ENCODE measurements around the gene AOC3.

DNA sequence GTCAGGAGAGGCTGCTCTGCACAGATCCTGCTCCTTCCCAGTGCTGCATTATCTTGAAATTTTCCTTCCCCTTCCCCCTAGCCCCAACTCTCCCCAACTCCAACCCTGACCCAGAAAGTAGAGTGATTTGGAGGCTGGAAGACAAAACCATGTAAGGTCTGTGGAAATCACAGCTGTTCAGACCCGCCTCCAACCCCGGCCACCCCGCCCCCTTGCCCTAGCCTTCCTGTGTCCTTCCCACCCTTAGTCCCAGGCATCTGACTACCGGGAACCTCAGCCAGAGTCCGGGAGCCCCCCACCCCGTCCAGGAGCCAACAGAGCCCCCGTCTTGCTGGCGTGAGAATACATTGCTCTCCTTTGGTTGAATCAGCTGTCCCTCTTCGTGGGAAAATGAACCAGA, at the start of gene AOC3:
- TF ChIP-seq, protein P1, sequence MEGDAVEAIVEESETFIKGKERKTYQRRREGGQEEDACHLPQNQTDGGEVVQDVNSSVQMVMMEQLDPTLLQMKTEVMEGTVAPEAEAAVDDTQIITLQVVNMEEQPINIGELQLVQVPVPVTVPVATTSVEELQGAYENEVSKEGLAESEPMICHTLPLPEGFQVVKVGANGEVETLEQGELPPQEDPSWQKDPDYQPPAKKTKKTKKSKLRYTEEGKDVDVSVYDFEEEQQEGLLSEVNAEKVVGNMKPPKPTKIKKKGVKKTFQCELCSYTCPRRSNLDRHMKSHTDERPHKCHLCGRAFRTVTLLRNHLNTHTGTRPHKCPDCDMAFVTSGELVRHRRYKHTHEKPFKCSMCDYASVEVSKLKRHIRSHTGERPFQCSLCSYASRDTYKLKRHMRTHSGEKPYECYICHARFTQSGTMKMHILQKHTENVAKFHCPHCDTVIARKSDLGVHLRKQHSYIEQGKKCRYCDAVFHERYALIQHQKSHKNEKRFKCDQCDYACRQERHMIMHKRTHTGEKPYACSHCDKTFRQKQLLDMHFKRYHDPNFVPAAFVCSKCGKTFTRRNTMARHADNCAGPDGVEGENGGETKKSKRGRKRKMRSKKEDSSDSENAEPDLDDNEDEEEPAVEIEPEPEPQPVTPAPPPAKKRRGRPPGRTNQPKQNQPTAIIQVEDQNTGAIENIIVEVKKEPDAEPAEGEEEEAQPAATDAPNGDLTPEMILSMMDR (IDR thresholded peaks at IDR 0.05) = no peak
- TF ChIP-seq POLR2A (IDR thresholded peaks at IDR 0.05) (no peak), POLR2AphosphoS5 (IDR thresholded peaks at IDR 0.05) (no peak)
